ENCODE data around the gene NCKAP5L. TPM values are rescaled to one million over a fixed set of nuclear protein-coding genes. Genes with fewer than 3 reads are reported as not detected.
"Not testable (repeated sequence)": the region's sequence is repeated elsewhere in the genome, so short reads cannot be mapped to it uniquely, and the experiment has no call there.

Gene NCKAP5L
- 10 to 100 TPM; 16.2 to 22.4 TPM for total RNA-seq
- long read RNA-seq, donor 1, full-length matches to known transcripts = 2 of 10 reads
- long read RNA-seq, donor 1, partial matches to known transcripts = 6 of 10 reads
- long read RNA-seq, donor 1, other reads (novel, unspliced or antisense) = 2 of 10 reads
- long read RNA-seq, donor 2, partial matches to known transcripts = 5 of 5 reads
- long read RNA-seq, donor 2, other reads (novel, unspliced or antisense) = 0 of 5 reads

- peak; percentile 99 for DNase-seq (ENCODE audit: low spot score)
Measured at GRCh38 chr12:49828133-49829091, at the start of gene NCKAP5L. TSS of gene NCKAP5L (minus strand) at chr12:49828413. CDS start at chr12:49804044, 24,369 bp downstream.

DNA sequence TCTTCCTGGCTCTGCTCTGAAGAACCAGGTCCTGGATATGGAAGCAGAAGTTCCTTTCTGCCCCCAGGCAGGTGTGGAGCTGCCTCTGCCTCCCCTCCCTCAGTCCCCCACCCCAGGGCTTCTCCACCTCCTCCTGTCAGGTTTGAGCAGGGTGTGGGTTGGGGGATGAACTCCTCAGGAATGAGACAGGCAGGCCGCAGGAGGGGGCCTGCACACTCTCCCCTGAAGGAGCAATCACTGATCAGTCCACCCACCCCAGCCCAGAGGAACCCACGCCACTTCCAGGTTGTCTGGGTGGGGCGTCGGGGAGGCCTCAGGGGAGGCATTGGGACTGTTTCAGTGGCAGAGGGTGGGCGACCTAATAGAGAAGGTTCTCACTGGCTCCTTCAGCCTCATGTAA is 48.9 kb upstream of the NCKAP5L start:
- intact Hi-C loops (cut with DNase I) = no loop called here
- DNase-seq (ENCODE audit: low spot score) = peak; percentile 58

More at GRCh38 chr12:49828133-49829091, at the start of gene NCKAP5L:
- intact Hi-C loops (cut with DNase I) = loop anchor here in 1 of 2 donors (2.0 kb wide), 1 partner anchor 14 kb away; the partner anchor contains the start of gene BCDIN3D

DNA sequence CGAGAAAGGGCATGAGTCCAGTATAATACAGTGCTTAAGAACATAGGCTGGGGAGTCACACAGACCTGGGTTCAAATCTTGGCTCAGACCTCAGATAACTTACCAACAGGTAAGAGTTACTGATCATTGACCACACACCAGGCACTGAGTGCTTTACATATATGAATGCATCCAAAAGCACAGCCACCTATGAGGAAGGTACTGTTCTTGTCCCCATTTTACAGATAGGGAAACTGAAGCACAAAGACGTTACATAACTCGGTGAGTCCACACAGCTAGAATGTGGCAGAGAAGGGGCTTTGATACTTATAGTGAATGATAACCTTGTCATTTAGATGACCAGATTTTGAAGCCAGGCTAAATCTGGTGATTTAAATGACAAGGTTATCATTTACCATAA is 47.9 kb upstream of the NCKAP5L start:
- intact Hi-C loops (cut with DNase I) = no loop called here
- DNase-seq (ENCODE audit: low spot score) = no peak

DNA sequence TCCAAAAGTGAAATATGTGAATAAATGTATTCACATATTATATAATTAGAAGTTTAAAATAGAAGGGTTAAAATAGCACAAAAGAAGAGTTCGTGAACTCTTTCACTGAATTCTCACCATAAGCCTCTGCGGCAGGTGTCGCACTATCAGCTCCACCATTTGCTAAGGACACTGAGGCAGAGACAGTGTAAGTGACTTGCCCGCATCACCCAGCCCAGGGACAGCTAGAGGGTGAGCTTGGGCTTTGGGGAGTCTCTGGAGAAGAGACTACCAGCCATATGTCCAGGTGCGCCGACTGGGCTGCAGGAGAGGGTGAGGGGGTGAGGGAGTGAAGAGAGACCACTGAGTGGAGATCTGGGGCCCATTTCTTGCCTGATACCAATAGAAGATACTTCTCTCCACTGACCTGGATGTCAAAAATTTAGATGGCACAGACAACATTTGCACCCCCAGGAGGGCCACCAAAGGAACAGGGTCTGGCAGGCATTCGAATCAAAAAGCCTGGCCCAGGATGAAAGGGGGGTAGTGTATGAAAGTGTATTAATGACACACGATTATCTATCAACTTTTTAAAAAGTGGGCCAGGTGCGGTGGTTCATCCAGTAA is 47.0 kb upstream of the NCKAP5L start:
- intact Hi-C loops (cut with DNase I) = no loop called here
- no peak for DNase-seq (ENCODE audit: low spot score)

DNA sequence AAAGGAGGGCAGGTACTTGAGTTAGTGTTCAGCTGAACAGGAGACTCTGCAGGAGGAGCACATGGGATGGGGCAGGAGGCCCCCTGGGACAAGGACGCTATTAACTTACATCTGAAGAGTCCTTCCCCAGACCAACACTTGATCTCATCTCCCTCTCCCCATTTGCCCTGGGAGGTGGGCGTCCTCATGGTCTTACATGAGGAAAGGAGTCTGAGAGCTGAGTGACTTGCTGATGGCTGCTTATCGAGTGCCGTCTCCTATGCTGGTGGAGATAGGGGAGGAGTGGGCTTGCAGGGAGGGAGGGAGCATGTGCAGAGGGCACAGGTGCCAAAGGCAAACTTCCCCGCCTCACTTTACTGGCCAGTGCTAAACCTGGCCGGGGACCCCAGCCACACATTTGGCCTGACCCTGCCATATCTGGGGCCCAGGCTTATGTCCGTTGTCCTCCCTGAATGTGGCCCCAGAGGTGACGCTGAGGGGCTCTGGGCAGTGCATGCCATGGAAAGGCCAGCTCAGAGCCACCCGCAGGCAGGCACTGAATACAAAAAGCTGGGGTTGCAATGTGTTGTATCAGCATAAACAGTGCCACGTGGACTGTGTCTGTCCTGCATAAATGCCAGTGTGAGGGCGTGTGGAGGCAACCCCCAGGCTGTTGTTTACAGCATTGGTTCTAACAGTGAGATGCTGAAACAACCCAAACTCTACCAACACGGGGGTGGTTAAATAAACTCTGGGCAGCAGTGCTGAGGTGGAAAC is 46.1 kb upstream of the NCKAP5L start:
- DNase-seq (ENCODE audit: low spot score) = peak; percentile 57
- intact Hi-C loops (cut with DNase I) = no loop called here

- intact Hi-C loops (cut with DNase I) = no loop called here
Measured at GRCh38 chr12:49873361-49873934, 45.2 kb upstream of the NCKAP5L start.

GRCh38 chr12:49872781-49873181 is 44.6 kb upstream of the NCKAP5L start:
- intact Hi-C loops (cut with DNase I) = no loop called here
- peak; percentile 57 for DNase-seq (ENCODE audit: low spot score)

More at GRCh38 chr12:49873361-49873934, 45.2 kb upstream of the NCKAP5L start:
- peak; percentile 86 for DNase-seq (ENCODE audit: low spot score)

- intact Hi-C loops (cut with DNase I) = no loop called here
- DNase-seq (ENCODE audit: low spot score) = peak; percentile 34
Measured at GRCh38 chr12:49872381-49872780, 44.2 kb upstream of the NCKAP5L start.

GRCh38 chr12:49871811-49872251 is 43.6 kb upstream of the NCKAP5L start:
- intact Hi-C loops (cut with DNase I) = not testable (repeated sequence)
- DNase-seq (ENCODE audit: low spot score) = peak; percentile 44

- intact Hi-C loops (cut with DNase I) = no loop called here
- DNase-seq (ENCODE audit: low spot score) = peak; percentile 47
Measured at GRCh38 chr12:49871263-49871561, 43.0 kb upstream of the NCKAP5L start.

DNA sequence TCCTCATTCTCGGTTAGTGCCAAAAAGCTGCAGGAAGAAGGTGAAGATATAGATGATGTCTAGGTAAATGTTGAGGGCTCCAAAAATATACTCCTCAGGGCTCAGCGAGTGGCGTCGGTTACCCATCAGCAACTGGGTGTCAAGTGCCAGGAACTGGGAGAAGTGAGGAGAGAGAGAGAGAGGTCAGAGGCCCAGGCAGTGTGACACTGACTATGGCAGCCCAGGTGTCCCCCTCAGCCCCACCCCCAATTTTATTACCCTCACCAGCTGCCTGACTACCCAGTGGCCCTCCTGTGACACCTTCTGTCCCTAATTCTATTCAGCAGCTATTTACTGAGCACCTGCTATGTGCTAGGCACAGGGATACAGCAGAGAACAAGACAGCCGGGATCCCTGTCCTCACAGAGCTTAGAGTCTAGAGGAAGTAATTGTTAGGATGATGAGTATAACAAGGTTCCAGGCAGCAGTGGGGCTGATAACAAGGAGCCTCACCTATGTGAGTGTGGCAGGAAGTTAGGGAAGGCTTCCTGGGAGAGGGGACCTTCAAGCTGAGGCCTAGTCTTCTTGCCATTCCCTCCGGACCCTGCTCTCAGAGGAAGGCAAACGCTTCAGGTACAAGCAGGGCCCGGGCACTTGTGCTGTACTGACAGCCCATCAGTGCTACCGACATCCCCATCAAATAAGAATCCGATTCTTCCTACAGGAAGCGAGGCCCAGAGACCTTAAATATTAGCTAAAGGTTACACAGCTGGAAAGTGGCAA is 42.5 kb upstream of the NCKAP5L start:
- peak; percentile 20 for DNase-seq (ENCODE audit: low spot score)
- intact Hi-C loops (cut with DNase I) = no loop called here

DNA sequence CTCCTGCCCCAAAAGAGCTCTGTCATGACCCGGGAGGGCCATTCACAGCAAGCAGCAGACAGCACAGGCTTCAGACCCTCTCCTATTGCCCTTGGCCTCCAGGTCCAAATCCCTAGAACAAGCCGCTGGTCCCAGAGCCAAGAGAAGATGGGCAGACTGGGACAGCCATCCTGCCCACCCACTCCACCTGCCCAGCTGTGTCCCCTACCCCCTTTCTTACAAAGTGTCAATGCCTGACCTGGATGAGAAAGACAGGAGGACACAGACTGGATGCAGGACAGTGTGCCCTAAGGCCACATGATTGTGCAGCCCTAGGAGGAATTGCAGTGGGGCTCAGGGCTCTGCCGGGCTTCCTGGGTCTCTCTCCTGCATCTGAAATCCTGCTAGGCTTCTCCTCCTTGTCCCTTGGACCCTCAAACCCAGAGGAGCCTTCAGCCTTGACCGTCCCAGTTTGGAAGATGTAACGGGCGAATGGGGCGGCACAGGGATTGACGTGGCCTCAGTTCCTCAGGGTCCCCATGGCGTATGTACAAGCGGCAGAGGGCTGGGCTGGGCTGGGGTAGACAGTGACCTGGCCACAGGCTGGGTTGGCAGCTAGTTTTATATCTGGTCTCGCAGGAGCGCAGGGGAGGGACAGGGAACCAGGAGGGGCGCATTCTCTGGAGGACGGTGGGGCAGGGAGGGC is 41.7 kb upstream of the NCKAP5L start:
- peak; percentile 49 for DNase-seq (ENCODE audit: low spot score)
- intact Hi-C loops (cut with DNase I) = loop anchor here in 1 of 2 donors (10.0 kb wide), 1 partner anchor 185 kb away; the partner anchor contains the start of gene ASIC1

- peak; percentile 95 for DNase-seq (ENCODE audit: low spot score)
- intact Hi-C loops (cut with DNase I) = loop anchor here (1.0 to 10.0 kb wide), 2 partner anchors 94 to 186 kb away; partner anchors contain the start of gene ASIC1 (in 1 of the 2)
Measured at GRCh38 chr12:49868952-49869815, 41.0 kb upstream of the NCKAP5L start.

GRCh38 chr12:49868449-49868848 is 40.2 kb upstream of the NCKAP5L start:
- DNase-seq (ENCODE audit: low spot score) = peak; percentile 78
- intact Hi-C loops (cut with DNase I) = loop anchor here (1.0 to 10.0 kb wide), 2 partner anchors 93 to 186 kb away; partner anchors contain the start of gene ASIC1 (in 1 of the 2)

DNA sequence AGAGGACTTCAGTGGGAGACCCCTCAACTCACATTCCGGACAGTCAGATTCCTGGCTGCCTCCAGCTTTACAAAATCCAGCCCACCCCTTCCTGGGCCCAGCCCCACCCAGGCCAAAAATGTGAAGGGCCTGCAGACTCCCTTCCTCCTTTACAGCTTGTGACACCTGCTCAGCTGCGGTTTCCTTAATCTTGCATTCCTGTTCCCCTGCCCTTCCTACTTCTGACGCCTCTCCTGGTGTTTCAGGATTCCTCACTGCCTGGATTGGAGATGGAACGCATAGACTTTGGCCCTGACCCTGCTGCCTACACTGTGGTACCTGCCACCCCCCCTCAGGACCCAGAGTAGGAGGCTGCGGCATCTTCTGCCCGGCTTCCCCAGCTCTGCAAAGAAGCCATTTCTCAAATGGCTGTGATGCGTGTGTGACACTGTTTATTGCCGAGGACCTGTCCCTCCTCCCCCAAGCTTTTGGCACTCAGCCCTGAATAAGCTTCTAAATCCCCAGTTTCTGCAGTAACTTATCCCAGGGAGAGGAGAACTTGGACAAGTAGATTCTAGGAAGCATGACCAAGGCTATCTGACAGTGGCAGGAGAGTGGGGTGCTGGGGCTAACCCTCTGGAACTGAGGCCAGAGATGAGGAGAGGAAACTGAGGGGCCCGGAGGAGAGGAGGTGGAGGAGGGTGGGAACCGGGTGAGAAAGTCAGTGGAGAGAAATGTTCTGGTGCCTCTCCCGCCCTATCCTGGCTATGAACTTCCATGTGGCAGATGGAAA is 39.5 kb upstream of the NCKAP5L start:
- intact Hi-C loops (cut with DNase I) = loop anchor here (1.0 to 10.0 kb wide), 2 partner anchors 92 to 187 kb away; partner anchors contain the start of gene ASIC1 (in 1 of the 2)
- DNase-seq (ENCODE audit: low spot score) = peak; percentile 71

All from posterior vena cava (tissue), 2 donors.